ENCODE results near the gene MRGPRD.

DNA sequence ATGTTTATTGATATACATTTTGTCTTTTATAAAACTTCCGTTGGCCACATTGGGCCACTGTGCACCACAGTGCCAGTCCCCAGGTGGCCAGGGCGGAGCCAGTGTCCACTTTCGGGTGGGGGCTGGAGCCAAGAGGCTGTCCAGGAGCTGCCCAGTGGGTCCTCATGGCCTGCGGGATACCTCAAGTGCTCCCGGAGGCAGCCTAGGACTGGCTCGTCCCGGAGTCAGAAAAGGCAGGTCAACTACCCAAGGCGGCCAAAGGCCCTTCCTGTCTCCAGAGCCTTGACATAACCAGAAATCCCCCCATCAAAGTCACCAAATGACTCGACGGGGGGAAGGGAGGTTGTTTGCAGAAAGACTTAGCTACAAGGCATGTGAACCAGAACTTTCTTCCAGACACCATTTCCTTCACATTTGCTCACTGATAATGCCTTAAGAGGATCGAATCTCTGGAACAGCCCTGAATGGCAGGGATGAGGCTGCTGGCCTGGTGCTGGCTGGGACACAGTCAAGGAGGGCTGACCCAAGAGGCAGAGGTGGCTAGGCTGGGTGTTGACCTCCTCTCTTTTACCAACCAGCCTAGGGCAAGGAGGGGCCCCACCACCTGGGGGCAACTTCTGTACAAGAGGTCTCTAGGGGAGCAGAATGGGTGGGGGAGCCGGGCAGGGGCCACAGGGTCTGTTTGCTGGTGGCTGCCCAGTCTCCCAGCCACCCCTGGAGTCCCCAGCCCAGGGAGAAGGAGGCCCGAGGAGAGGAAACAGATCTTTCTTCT, 23.8 kb upstream of the MRGPRD start:
- TF ChIP-seq, protein P1, sequence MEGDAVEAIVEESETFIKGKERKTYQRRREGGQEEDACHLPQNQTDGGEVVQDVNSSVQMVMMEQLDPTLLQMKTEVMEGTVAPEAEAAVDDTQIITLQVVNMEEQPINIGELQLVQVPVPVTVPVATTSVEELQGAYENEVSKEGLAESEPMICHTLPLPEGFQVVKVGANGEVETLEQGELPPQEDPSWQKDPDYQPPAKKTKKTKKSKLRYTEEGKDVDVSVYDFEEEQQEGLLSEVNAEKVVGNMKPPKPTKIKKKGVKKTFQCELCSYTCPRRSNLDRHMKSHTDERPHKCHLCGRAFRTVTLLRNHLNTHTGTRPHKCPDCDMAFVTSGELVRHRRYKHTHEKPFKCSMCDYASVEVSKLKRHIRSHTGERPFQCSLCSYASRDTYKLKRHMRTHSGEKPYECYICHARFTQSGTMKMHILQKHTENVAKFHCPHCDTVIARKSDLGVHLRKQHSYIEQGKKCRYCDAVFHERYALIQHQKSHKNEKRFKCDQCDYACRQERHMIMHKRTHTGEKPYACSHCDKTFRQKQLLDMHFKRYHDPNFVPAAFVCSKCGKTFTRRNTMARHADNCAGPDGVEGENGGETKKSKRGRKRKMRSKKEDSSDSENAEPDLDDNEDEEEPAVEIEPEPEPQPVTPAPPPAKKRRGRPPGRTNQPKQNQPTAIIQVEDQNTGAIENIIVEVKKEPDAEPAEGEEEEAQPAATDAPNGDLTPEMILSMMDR (IDR thresholded peaks at IDR 0.05): no peak
- no peak for TF ChIP-seq EZH2 (IDR thresholded peaks at IDR 0.05; ENCODE audit: borderline replicate concordance, insufficient read depth, low read depth, low read length, poor library complexity, severe bottlenecking)
